ENCODE measurements around the gene TAS1R3. TPM values are rescaled to one million over a fixed set of nuclear protein-coding genes. Genes with fewer than 3 reads are reported as not detected.

The TAS1R3 gene
- total RNA-seq, 1 donor from 2014 or later: 0.97 TPM

GRCh38 chr1:1310109-1310385, 21.0 kb upstream of the TAS1R3 start:
- DNase-seq (ENCODE audit: extremely low spot score, unreplicated experiment): no peak
- no peaks in the 10 kb centered on the region for H3K9me3 Mint-ChIP-seq (ENCODE audit: unreplicated experiment)
- H3K27me3 Mint-ChIP-seq (ENCODE audit: unreplicated experiment): no peaks in the 10 kb centered on the region
- TF ChIP-seq CTCF (IDR thresholded peaks at IDR 0.05): no peak
- H3K36me3 Mint-ChIP-seq (ENCODE audit: unreplicated experiment): peaks cover 9% of the 10 kb centered on the region
- H3K27ac Mint-ChIP-seq (ENCODE audit: unreplicated experiment): no peak overlapping the region
- H3K4me3 Mint-ChIP-seq (ENCODE audit: unreplicated experiment): peak overlapping the region; percentile 71
- H3K4me1 Mint-ChIP-seq (ENCODE audit: unreplicated experiment): peaks cover 21% of the 10 kb centered on the region

- TF ChIP-seq CTCF (IDR thresholded peaks at IDR 0.05): no peak
- Mint-ChIP-seq H3K36me3 (ENCODE audit: unreplicated experiment) (peaks cover 9% of the 10 kb centered on the region), H3K4me3 (ENCODE audit: unreplicated experiment) (no peak overlapping the region), H3K4me1 (ENCODE audit: unreplicated experiment) (peaks cover 17% of the 10 kb centered on the region), H3K27me3 (ENCODE audit: unreplicated experiment) (no peaks in the 10 kb centered on the region), H3K27ac (ENCODE audit: unreplicated experiment) (no peak overlapping the region), H3K9me3 (ENCODE audit: unreplicated experiment) (no peaks in the 10 kb centered on the region)
- no peak for DNase-seq (ENCODE audit: extremely low spot score, unreplicated experiment)
Measured at GRCh38 chr1:1310476-1311053, 20.5 kb upstream of the TAS1R3 start.

GRCh38 chr1:1311107-1312104, 19.7 kb upstream of the TAS1R3 start:
- H3K9me3 Mint-ChIP-seq (ENCODE audit: unreplicated experiment): no peaks in the 10 kb centered on the region
- no peak for DNase-seq (ENCODE audit: extremely low spot score, unreplicated experiment)
- H3K36me3 Mint-ChIP-seq (ENCODE audit: unreplicated experiment): peaks cover 13% of the 10 kb centered on the region
- H3K27me3 Mint-ChIP-seq (ENCODE audit: unreplicated experiment): no peaks in the 10 kb centered on the region
- H3K27ac Mint-ChIP-seq (ENCODE audit: unreplicated experiment): no peak overlapping the region
- H3K4me3 Mint-ChIP-seq (ENCODE audit: unreplicated experiment): no peak overlapping the region
- no peak for TF ChIP-seq CTCF (IDR thresholded peaks at IDR 0.05)
- peaks cover 9% of the 10 kb centered on the region for H3K4me1 Mint-ChIP-seq (ENCODE audit: unreplicated experiment)

GRCh38 chr1:1312450-1313314, 18.4 kb upstream of the TAS1R3 start:
- TF ChIP-seq CTCF (IDR thresholded peaks at IDR 0.05): no peak
- Mint-ChIP-seq H3K4me3 (ENCODE audit: unreplicated experiment) (no peak overlapping the region), H3K27me3 (ENCODE audit: unreplicated experiment) (no peaks in the 10 kb centered on the region)

More at GRCh38 chr1:1312450-1313314, 18.4 kb upstream of the TAS1R3 start:
- Mint-ChIP-seq H3K36me3 (ENCODE audit: unreplicated experiment) (peaks cover 13% of the 10 kb centered on the region), H3K27ac (ENCODE audit: unreplicated experiment) (no peak overlapping the region), H3K9me3 (ENCODE audit: unreplicated experiment) (no peaks in the 10 kb centered on the region), H3K4me1 (ENCODE audit: unreplicated experiment) (peaks cover 7% of the 10 kb centered on the region)
- no peak for DNase-seq (ENCODE audit: extremely low spot score, unreplicated experiment)

Measured in osteocyte (in vitro differentiated cells).